ENCODE measurements around the gene KDM6A. TPM values are rescaled to one million over a fixed set of nuclear protein-coding genes. Genes with fewer than 3 reads are reported as not detected.

KDM6A gene
- total and polyA plus RNA-seq, 2 of the 13 experiments (the other 11 are each of a cell fraction or from before 2014, with no cell fraction given) = 16.7 to 18.2 TPM

DNA sequence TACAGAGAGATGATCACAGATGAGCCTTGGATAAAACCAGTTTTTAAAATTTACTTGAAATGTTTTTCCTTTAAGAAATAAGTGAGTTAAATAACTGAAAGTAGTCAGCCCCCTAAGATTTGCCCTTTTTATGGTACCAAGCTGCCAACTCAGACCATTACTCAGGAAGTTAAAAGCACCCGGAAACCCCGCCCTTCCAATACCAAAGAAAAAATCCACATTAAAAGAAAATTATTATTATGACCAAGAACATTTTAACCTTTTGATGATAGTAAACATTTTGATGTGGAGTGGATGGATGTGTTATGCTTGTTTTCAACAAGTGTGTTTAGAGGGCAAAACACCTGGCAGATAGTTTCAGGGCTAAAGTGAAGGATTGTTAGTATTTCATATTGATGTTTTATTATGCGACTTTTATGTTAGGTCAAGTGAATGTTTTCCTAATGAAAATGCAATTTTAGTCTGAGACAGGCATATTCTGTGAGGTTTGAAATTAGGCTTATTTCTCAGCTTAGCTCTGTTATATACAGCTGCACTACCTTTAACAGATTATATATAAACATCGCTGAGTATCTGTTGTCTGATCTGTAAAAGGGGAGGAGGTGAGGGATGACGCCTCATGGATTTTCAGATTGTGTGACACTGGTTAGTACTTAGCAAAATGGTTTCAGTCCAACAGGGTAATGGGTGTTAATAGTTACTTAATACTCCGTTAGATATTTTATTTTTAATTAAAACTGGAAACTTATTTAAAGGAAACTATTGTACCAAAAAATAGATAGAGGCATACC lies 89.0 kb downstream of the KDM6A start (continued):
- TF ChIP-seq, protein P1, sequence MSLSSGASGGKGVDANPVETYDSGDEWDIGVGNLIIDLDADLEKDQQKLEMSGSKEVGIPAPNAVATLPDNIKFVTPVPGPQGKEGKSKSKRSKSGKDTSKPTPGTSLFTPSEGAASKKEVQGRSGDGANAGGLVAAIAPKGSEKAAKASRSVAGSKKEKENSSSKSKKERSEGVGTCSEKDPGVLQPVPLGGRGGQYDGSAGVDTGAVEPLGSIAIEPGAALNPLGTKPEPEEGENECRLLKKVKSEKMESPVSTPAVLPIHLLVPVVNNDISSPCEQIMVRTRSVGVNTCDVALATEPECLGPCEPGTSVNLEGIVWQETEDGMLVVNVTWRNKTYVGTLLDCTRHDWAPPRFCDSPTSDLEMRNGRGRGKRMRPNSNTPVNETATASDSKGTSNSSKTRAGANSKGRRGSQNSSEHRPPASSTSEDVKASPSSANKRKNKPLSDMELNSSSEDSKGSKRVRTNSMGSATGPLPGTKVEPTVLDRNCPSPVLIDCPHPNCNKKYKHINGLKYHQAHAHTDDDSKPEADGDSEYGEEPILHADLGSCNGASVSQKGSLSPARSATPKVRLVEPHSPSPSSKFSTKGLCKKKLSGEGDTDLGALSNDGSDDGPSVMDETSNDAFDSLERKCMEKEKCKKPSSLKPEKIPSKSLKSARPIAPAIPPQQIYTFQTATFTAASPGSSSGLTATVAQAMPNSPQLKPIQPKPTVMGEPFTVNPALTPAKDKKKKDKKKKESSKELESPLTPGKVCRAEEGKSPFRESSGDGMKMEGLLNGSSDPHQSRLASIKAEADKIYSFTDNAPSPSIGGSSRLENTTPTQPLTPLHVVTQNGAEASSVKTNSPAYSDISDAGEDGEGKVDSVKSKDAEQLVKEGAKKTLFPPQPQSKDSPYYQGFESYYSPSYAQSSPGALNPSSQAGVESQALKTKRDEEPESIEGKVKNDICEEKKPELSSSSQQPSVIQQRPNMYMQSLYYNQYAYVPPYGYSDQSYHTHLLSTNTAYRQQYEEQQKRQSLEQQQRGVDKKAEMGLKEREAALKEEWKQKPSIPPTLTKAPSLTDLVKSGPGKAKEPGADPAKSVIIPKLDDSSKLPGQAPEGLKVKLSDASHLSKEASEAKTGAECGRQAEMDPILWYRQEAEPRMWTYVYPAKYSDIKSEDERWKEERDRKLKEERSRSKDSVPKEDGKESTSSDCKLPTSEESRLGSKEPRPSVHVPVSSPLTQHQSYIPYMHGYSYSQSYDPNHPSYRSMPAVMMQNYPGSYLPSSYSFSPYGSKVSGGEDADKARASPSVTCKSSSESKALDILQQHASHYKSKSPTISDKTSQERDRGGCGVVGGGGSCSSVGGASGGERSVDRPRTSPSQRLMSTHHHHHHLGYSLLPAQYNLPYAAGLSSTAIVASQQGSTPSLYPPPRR (CRISPR knock-in tag; IDR thresholded peaks at IDR 0.05; ENCODE audit: borderline replicate concordance) = no peak

DNA sequence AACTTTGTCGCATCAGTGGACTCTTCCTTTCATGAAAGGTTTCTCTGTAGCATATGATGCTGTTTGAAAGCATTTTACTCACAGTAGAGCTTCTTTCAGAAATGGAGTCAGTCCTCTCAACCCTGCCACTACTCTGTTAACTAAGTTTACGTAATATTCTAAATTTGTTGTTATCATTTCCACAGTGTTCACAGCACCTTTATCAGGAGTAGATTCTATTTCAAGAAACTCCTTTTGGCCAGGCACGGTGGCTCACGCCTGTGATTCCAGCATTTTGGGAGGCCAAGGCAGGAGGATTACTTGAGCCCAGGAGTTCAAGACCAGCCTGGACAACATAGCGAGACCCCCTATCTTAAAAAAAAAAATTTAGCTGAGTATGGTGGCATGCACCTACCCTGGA lies 90.0 kb downstream of the KDM6A start:
- no peak for FAIRE-seq
- no peak overlapping the region for H2AFZ ChIP-seq (ENCODE audit: low read length)
- H3K9ac ChIP-seq (ENCODE audit: insufficient read depth, low read depth, low read length) = no peak overlapping the region
- peaks cover 57% of the 10 kb centered on the region for H3K79me2 ChIP-seq (ENCODE audit: insufficient read depth, low read length)
- DNase-seq (ENCODE audit: low spot score) = no peak
- no peaks in the 10 kb centered on the region for H3K27me3 ChIP-seq (ENCODE audit: control insufficient read depth in 1 of 2, insufficient read depth in 2 of 2, low read length in 2 of 2)
- H4K20me1 ChIP-seq (ENCODE audit: insufficient read depth, low read length) = 0 out of 2 replicates have a peak, but pooled peaks cover 12% of the 10 kb centered on the region
- CTCF ChIA-PET (ENCODE audit: low intra/inter-chr PET ratio, low total read pairs) = no interaction called here
- H3K9me3 ChIP-seq (ENCODE audit: low read length) = no peaks in the 10 kb centered on the region
- in situ Hi-C loops (cut with HindIII; ENCODE audit: extremely low pct_ligation_motif_present, low pct_unique_long_range_greater_than_20kb) (no loop called here), intact Hi-C loops (cut with micrococcal nuclease; ENCODE audit: unreplicated experiment) (no loop called here)
- H3K27ac ChIP-seq (ENCODE audit: extremely low read length, insufficient read depth, low read length) = no peak overlapping the region
- peaks cover 0 to 3% of the 10 kb centered on the region in 2 experiments; a peak in 1 of 5 replicates for H3K36me3 ChIP-seq (replicated peaks in 1 of 2; ENCODE audit: control insufficient read depth in 1 of 2, insufficient read depth in 2 of 2, low read length in 2 of 2)
- no peaks in the 10 kb centered on the region for H3K4me1 ChIP-seq (ENCODE audit: insufficient read depth, low read length)
- TF ChIP-seq HOXA7 (CRISPR knock-in tag; IDR thresholded peaks at IDR 0.05) = no peak
- no peak for TF ChIP-seq ZNF781 (CRISPR knock-in tag; IDR thresholded peaks at IDR 0.05; ENCODE audit: borderline replicate concordance, not compliant biosample characterization)
- TF ChIP-seq ZNF383 (CRISPR knock-in tag; IDR thresholded peaks at IDR 0.05; ENCODE audit: borderline replicate concordance) = no peak
- TF ChIP-seq TGIF2 (CRISPR knock-in tag; IDR thresholded peaks at IDR 0.05) = no peak
- TF ChIP-seq, protein P2, sequence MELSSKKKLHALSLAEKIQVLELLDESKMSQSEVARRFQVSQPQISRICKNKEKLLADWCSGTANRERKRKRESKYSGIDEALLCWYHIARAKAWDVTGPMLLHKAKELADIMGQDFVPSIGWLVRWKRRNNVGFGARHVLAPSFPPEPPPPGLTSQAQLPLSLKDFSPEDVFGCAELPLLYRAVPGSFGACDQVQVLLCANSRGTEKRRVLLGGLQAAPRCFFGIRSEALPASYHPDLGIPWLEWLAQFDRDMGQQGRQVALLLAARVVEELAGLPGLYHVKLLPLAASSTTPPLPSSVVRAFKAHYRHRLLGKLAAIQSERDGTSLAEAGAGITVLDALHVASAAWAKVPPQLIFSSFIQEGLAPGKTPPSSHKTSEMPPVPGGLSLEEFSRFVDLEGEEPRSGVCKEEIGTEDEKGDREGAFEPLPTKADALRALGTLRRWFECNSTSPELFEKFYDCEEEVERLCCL (CRISPR knock-in tag; IDR thresholded peaks at IDR 0.05; ENCODE audit: borderline replicate concordance) = no peak
- TF ChIP-seq, protein P3, sequence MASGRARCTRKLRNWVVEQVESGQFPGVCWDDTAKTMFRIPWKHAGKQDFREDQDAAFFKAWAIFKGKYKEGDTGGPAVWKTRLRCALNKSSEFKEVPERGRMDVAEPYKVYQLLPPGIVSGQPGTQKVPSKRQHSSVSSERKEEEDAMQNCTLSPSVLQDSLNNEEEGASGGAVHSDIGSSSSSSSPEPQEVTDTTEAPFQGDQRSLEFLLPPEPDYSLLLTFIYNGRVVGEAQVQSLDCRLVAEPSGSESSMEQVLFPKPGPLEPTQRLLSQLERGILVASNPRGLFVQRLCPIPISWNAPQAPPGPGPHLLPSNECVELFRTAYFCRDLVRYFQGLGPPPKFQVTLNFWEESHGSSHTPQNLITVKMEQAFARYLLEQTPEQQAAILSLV (CRISPR knock-in tag; IDR thresholded peaks at IDR 0.05; ENCODE audit: borderline replicate concordance) = no peak
- no peak for TF ChIP-seq KLF15 (CRISPR knock-in tag; IDR thresholded peaks at IDR 0.05; ENCODE audit: borderline replicate concordance)
- TF ChIP-seq ZSCAN25 (CRISPR knock-in tag; IDR thresholded peaks at IDR 0.05) = no peak
- TF ChIP-seq LCORL (IDR thresholded peaks at IDR 0.05) = no peak
- no peak for TF ChIP-seq LCORL (CRISPR knock-in tag; IDR thresholded peaks at IDR 0.05)
- no peak for TF ChIP-seq MAFK (conservative IDR thresholded peaks at IDR 0.05 in 1 of 2, IDR thresholded peaks at IDR 0.05 in 1 of 2; ENCODE audit: low read length in 2 of 2)
- TF ChIP-seq ZNF468 (CRISPR knock-in tag; IDR thresholded peaks at IDR 0.05) = no peak
- no TSS peak for BruUV-seq (replicated peaks)
- no peak for ATAC-seq
- POLR2A ChIA-PET = no interaction called here
- H3K4me2 ChIP-seq (ENCODE audit: low read depth, low read length) = no peak overlapping the region
- no peak overlapping the region for H3K4me3 ChIP-seq (replicated peaks in 1 of 3; ENCODE audit: insufficient read depth in 1 of 3, low read depth in 2 of 3, low read length in 3 of 3)
- 98% methylated on average over 5 of the region's 5 CpGs for WGBS (ENCODE audit: low lambda C conversion rate)
